Activated CD4-positive, alpha-beta T cell treated with anti-CD3 and anti-CD28 coated beads, Interleukin-2, amount 50 U/mL, for 24 hours (primary cell): ENCODE results near the gene ZSCAN30.
A peak's percentile ranks its signal among the peaks of the same experiment; 100 is the strongest.

Source experiments
- DNase-seq, 2 donors: peaks; one replicate each; pipeline ENCODE4 v3.0.0-alpha.2; 2020; ENCODE audit warnings: low read depth in 1 of 2, low spot score in 1 of 2

The ZSCAN30 gene

DNA sequence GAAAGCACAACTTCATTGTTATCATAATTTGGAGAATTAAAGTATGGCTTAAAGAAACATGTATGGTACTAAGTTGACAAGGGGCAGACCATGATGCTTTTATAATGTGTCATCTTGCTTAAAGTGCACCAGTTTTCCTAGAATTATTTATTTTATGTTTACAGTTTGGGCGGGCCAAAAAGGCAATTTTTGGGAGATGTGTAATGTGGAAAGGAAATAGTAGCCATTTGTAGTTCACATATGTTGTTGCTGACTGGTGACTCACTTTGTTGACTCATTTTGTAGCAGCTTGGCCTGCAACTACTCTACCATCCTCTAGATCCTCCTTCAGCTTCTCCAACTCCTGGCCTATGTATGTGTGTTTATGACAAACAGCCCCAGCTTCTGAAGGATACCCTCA, 7.7 kb downstream of the ZSCAN30 start:
- DNase-seq: no peak

DNA sequence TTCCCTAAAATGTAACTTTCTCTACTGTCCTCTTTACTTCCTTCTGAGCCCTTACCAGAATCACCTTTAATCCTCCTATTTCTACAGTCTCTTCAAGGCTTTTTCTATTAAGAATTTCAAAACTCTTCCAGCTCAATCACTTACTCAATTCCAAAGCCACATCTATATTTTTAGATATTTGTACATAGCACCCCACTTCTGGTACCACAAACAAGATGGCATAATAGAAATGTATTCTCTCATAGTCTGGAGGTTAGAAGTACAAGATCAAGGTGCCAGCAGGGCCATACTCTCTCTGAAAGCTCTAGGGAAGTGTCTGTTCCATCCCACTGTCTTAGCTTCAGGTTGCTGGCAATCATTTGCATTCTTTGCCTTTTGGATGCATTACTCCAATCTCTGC, 11.1 kb downstream of the ZSCAN30 start:
- no peak for DNase-seq

DNA sequence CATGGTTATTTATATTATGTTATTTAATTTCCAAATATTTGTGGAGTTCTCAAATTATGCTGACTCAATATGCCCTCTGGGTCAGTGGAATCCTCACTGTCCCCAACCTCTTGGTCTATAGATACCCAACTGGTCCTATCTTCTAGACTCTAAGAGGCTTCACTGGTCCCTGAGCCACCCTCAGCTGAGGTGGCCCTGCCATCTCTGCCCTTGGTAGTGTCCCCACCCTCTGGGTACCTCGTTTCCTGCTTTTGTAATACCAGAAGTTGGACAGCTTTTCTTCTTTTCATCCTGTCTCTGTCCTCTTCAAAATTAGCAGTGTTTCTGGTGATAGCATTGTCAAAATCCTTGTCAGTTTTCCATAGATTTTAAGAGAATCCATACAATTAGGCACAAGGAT, 11.9 kb downstream of the ZSCAN30 start:
- DNase-seq: no peak

DNA sequence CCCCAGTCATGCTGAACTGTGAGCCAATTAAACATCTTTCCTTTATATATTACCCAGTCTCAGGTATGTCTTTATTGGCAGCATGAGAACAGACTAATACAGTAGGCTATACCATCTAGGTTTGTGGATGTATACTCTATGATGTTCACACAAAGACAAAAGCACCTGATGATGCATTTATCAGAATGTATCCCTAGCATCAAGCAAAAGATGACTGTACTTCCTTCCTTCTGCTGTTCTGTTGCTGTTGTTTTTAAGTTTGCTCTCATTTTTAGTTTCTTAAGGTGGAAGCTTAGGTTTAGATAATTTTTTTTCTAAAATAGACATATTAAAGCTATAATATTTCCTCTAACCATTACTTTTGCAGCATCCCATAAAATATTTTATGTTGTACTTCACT, 12.4 kb downstream of the ZSCAN30 start:
- DNase-seq: no peak

DNA sequence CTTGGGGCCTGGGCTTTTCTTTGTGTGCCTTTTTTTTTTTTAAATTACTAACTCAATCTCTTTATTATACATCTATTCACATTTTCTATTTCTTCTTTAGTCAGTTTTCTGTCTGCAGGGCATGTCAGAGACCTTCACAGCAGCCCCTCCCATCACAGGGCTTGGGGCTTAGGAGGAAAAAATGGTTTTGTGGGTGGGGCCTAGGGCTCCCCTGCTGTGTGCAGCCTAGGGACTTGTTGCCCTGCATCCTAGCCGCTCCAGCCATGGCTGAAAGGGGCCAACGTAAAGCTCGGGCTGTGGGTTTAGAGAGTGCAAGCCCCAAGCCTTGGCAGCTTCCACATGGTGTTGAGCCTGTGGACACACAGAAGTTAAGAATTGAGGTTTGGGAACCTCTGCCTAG, 13.8 kb downstream of the ZSCAN30 start:
- DNase-seq: no peak

DNA sequence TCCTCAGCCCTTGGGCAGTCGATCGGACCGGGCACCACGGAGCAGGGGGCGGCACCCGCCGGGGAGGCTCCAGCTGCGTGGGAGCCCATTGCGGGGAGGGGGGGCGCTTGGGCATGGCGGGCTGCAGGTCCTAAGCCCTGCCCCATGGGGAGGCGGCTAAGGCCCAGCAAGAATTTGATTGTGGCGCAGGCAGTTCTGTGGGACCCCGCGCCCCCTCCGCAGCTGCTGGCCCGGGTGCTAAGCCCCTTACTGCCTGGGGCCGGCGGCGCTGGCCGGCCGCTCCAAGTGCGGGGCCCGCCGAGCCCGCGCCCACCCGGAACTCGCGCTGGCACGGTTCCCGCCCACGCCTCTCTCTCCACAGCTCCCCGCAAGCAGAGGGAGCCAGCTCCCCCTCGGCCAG, 18.4 kb downstream of the ZSCAN30 start:
- DNase-seq: no peak

DNA sequence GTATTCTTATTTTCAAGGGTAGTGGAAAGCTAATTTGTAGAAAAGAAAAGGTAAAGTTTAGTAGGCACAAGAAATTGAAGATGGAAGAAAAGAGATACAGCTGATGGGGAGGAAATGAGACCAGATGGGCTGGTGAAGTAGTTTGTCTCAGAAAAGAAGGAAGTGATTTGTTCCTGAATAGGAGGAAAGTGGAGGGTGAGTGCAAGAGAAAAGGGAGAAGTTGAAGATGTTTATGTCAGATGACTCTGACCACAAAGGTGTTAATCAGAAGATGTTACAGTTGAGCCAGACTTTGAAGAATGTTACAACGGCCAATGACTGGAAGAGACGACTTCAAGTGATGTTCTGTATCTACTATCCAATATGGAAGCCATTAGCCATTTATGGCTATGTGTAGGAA, 21.2 kb downstream of the ZSCAN30 start:
- no peak for DNase-seq

DNA sequence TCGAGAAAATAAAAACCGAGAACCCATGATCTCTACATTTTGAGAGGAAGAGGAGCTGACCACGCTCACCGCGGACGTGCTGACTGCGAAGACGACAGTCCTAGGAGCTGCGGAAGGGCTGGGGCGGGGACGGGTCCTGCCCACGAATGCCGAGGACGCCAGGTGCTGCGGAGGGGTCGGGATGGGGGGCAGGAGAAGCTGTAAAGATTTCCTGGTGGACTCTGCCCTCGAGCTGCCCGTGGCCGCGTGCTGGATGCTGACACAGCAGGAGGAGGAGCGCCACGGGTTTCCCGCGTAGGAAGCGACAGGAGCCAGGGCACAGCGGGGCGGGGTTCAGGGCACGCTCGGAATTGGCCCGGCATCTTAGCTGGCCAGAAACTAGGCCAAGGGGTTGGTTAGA, 22.2 kb downstream of the ZSCAN30 start:
- no peak for DNase-seq

DNA sequence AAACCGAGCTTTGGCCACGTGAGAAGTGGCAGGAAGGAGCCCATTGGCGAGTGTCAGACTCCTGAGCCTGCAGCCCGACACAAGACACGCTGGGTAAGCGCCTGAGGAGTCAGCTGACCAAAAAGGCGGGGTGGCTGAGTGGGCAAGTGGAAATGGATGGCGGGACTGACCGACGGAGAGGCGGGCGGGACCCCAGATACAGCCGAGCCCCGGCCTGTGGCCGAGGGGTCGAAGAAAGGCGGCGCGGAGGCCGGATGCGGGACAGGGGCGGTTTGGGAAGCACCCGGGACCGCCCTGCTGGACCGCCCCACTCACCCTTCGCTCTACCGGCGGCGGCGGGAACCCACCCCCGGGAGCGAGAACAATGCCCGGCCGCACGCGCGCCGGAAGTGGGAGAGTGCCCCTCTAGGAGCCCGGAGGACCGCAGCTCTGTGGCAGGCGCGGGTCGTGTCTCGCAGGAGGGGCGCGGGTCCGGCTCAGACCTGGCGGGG, 22.8 kb downstream of the ZSCAN30 start:
- peak; percentile 37 to 59 for DNase-seq

DNA sequence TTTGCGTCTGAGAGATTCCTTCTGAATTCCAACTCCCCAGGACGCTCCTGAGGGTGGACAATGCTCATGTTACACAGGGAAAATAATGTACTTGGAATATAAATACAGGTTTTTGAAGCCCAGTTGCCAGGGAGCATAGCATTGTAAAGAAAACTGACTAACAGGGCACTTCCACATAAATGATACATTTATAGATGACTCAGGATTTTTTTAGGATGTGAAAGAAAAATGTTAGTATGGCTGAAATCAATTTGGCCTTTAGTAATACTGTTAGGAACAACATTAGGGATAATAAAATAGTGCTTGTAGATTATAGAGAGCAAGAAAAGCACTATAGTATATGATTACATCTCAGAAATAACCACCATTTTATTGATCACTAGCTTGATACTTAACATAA, 25.6 kb downstream of the ZSCAN30 start:
- DNase-seq: no peak

DNA sequence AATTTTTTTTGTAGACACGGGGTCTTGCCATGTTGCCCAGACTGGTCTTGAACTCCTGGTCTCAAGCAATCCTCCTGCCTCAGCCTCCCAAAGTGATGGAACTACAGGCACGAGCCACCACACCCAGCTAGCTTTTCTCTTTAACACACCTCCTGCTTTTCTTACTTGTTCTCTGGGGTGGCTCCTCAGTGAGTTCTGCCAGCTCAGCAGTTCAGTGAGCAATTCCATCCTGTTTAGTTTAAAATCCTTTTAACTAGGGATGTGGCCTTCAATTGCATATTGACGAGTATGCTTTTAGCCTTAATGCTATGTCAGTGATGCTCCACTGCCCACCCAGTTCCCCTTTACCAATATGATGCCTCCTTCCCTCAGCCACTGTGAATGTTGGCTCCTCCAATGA, 33.1 kb downstream of the ZSCAN30 start:
- no peak for DNase-seq

DNA sequence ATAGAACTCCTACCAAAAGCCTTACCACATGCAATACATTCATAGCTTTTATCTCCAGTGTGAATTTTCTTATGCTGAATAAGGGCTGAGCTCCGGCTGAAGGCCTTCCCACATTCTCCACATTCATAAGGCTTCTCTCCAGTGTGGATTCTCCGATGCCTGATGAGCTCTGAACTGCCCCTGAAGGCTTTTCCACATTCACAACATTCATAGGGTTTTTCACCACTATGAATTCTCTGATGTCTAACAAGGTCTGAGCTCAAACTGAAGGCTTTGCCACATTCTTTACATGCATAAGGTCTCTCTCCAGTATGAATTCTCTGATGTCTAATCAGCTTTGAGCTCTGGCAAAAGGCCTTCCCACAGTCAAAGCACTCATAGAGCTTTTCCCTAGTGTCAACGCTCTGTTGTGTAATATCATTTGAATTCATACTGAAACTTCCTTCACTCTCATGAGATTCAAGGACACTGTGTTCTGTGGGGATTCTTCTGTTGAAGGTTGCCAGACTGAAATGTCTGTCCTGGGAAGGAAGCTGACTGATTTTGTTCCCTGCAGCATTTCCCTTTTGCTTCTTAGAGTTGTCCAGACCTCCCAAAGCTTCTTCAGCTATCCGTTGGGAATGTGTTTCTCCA, 36.3 kb downstream of the ZSCAN30 start:
- DNase-seq: no peak

DNA sequence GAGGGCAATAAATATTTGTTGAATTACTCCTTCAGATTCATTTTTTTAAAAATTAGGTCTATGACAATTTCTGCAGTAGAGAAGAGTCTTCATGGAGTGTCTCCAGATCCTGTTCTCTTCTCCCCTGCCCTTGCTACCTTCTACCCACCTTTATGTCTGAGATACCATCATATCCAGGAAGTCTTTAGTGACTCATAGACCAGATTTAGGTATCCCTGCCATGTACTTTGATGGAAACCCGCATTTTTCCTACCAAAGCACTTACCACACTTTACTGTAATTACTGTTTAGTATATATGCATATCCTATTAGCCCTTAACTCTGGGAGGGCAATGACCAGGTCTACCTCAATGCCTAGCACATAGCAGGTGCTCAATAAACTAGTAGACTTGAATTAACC, 37.6 kb downstream of the ZSCAN30 start:
- no peak for DNase-seq

DNA sequence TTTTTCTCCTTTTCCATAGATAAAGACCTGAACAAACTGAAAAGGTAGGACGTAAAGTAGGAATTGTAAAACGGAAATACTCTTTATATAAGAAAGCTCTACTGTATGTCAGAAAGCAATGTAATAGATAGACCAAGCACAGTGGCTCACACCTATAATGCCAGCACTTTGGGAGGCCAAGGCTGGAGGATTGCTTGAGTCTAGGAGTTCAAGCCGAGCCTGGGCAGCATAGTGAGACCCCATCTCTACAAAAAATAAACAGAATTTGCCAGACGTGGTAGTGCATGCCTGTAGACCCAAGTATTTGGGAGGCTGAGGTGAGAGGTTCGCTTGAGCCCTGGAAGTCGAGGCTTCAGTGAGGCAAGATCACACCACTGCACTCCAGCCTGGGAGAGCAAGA, 41.6 kb downstream of the ZSCAN30 start:
- no peak for DNase-seq

DNA sequence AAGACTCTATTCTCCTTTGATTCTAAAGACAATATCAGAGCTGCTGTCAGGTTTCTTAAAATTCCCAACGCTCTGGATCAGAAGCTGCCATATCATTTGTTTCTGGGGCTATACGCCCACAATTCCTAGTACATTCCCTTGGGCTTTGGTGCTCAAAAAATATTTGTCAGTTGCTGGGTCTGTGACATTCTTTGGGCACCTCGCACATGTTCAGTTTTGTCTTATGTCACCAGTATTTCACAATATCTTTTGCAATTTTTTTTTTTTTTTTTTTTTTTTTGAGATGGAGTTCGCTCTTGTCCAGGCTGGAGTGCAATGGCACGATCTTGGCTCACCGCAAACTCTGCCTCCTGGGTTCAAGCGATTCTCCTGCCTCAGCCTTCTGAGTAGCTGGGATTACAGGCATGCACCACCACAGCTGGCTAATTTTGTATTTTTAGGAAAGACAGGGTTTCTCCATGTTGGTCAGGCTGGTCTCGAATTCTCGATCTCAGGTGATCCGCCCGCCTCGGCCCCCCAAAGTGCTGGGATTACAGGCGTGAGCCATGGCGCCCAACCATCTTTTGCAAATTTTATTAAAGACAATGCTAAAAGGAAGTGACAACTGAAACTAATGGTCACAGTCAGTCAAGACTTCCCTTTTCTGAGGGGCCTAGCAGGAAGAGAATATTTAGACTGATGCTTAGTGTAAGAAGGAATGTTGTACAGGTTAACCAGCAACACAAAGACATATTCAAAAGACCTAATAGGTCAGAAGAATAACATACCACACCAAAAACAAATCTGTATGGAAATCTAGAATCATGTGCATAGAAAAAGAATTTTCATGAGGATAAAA, 42.4 kb downstream of the ZSCAN30 start:
- DNase-seq: no peak

DNA sequence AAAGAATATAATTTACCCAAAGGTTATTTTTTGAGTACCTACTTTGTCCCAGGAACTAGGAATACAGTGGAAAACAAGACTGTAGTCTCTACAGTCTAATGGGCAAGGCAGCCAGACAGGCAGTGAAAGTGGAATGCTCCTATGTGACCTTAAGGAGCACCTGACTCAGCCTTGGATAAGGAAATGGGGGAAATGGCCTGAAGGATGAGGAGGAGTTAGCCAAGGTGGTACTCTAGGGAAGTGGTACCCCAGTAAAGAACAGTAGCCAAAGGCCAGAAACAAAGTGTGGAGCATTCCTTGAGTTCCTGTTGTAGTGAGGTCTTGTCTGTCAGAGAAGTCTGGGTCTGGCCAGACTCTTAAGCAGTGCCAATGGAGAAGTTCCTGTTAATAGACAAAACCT, 43.2 kb downstream of the ZSCAN30 start:
- no peak for DNase-seq

DNA sequence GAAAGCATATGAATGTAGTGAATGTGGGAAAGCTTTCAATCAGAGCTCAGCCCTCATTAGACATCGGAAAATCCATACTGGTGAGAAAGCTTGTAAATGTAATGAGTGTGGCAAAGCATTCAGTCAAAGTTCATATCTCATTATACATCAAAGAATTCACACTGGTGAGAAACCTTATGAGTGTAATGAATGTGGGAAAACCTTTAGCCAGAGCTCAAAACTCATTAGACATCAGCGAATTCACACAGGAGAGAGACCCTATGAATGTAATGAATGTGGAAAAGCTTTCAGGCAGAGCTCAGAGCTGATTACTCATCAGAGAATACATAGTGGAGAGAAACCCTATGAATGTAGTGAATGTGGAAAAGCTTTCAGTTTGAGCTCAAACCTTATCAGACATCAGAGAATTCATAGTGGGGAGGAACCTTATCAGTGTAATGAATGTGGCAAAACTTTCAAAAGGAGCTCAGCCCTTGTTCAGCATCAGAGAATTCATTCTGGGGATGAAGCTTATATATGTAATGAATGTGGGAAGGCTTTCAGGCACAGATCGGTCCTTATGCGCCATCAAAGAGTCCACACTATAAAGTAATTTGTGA, 44.2 kb downstream of the ZSCAN30 start:
- DNase-seq: no peak

DNA sequence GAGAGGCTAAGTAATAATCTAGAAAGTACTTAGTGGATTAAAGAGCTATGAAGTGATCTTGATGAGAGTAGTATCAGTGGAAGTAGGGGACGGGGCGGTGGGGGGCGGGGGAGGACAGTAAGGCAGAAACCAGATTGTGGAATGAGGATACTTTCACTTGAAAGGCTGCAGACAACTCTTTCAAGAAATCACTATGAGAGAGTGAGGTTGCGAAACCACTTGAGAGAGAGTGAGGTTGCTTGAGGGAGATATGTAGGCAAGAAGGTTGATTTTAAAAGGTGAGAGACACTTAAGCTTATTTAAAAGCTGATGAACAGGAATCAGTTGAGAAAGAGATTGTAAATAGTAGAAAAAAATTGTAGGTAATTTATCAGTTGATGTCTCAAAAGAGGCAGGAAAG, 45.4 kb downstream of the ZSCAN30 start:
- no peak for DNase-seq

DNA sequence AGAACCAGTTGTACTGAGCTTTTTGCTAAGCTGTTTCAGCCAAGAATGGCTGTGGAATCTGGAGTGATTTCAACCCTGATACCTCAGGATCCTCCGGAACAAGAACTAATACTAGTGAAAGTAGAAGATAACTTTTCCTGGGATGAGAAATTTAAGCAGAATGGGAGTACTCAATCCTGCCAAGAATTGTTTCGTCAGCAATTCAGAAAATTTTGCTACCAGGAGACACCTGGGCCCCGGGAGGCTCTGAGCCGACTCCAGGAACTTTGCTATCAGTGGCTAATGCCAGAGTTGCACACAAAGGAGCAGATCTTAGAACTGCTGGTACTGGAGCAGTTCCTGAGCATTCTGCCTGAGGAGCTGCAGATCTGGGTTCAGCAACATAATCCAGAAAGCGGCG, 47.6 kb downstream of the ZSCAN30 start:
- no peak for DNase-seq

DNA sequence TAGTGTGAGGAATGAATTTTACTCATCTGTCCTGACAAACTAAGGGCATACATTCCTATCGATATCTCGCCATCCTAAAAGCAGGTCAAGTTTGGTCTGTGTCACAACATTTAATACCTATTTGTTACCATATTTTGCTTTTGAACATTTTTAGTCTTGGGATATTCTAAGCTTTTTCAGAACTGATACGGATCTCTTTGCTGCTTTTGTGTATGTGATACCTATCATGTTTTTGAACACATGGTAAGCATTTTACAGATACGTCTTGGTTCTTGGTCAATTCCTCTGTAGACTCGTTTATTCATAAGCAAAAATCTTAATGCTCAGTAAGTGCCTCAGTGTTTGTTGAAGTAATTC, 48.6 kb downstream of the ZSCAN30 start:
- DNase-seq: no peak

DNA sequence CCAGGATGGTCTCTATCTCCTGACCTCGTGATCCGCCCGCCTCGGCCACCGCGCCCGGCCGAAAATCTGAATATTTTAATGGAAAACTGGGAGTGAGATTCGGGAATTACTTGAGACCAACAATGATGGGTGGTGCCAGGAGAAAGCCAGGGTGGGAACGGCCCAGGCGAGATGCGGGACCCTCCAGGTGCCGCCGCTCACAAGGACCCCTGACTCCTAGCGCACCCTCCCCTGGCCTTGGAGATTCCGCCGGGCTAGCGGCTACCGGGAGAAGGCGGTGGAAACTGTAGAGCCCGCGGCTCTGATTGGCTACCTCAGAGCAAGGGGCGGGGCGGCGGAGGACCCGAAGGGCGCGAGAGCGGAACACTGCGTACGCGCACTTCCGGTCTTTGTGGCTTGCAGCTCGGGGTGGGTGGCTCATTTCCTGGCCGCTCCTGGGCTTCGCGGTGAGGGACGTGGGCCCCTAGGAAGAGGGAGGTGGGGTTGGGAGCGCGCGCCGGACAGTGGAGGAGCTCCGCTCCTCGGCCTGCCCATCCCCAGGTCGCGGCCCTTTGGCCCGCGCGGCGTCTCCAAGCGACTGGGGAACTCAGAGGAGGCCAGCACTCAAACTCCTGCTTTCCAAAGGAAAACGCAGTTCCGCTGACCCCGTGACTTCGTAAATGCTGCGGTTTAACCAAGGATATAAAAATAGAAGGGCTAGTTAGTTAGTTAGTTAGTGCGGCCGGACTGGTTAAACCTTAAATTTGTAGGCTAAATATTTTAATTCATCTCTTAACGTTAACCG, 49.2 kb downstream of the ZSCAN30 start, which contains the start of gene ZNF397:
TSS of gene ZNF397 (plus strand) at position 371 of the 784 bp plus-strand sequence. CDS start 1,437 bp downstream, outside the sequence.
- peak; percentile 87 to 95 for DNase-seq
